ENCODE data around the gene LTBP1. TPM values are rescaled to one million over a fixed set of nuclear protein-coding genes. Genes with fewer than 3 reads are reported as not detected.

The LTBP1 gene
- total and polyA plus RNA-seq, 12 donors, result 6.2 to 47.2 (median 15.5) TPM

- no peaks in the 10 kb centered on the region for H3K27me3 ChIP-seq
- peak overlapping the region in 3 of 5 donors; percentile 6 to 41 (median 23) for H3K27ac ChIP-seq
- intact Hi-C loops (cut with DNase I), result no loop called here
- DNase-seq, result peak; percentile 88 to 96 (median 93)
- H3K4me3 ChIP-seq, result no peak overlapping the region
- TF ChIP-seq POLR2A (IDR thresholded peaks at IDR 0.05) (no peak), CTCF (IDR thresholded peaks at IDR 0.05) (no peak)
- WGBS, 4 donors, result 18 to 26% (median 22%) methylated on average over 6 of the region's 6 CpGs
- H3K9me3 ChIP-seq (replicated peaks in 1 of 3), result no peaks in the 10 kb centered on the region
- no peaks in the 10 kb centered on the region for H3K36me3 ChIP-seq (replicated peaks in 1 of 2)
- peaks cover 5 to 9% of the 10 kb centered on the region in 2 donors for H3K4me1 ChIP-seq (replicated peaks in 1 of 2)
Observed at GRCh38 chr2:33340280-33340679, 393.5 kb downstream of the LTBP1 start.

DNA sequence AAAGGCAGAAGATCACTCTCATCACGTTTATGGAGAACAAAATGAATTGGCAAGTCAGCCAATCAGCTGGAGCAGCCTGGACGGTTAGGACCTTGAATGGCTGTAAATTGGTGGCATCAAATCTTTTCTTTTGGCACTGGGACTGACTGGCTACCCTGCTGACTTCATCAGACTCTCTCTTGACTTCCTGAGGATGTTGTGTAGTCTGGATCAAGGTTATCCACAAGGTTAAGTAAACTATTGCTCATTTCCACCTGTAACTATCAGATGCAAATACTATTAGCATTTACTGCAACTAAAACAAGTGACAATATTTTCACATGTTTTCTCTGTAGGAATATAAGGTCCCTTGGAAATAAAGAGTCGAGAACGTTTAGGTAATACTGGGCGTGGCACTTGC lies 395.4 kb downstream of the LTBP1 start:
- intact Hi-C loops (cut with DNase I), result no loop called here

DNA sequence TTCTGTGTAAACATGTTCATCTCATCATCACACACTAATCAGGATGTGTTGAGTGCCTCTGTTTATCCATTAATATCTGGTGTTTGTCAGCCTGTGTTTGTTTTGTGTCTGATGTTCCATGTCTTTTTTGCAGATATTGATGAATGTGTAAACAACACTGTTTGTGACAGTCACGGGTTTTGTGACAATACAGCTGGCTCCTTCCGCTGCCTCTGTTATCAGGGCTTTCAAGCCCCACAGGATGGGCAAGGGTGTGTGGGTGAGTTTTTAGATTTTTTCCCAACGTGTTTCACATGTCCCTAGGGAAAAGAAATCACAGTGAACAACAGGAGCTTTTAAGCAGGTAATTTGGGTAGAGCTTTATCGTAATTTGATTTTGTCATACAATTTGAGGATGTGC lies 396.0 kb downstream of the LTBP1 start:
- peak overlapping the region in 1 of 5 donors; percentile 36 for H3K27ac ChIP-seq
- TF ChIP-seq CTCF (IDR thresholded peaks at IDR 0.05) (no peak), POLR2A (IDR thresholded peaks at IDR 0.05) (no peak)
- no peaks in the 10 kb centered on the region for H3K36me3 ChIP-seq (replicated peaks in 1 of 2)
- no peaks in the 10 kb centered on the region for H3K27me3 ChIP-seq
- DNase-seq, result peak in 1 of 7 donors; percentile 12
- no peak overlapping the region for H3K4me3 ChIP-seq
- H3K4me1 ChIP-seq (replicated peaks in 1 of 2), result peaks cover 5 to 9% of the 10 kb centered on the region in 2 donors
- intact Hi-C loops (cut with DNase I), result no loop called here
- no peaks in the 10 kb centered on the region for H3K9me3 ChIP-seq (replicated peaks in 1 of 3)
- WGBS, 4 donors, result 64 to 72% (median 69%) methylated on average over 4 of the region's 4 CpGs

More for the DNA sequence above, 395.4 kb downstream of the LTBP1 start:
- Histone ChIP-seq H3K36me3 (replicated peaks in 1 of 2) (no peaks in the 10 kb centered on the region), H3K4me1 (replicated peaks in 1 of 2) (peaks cover 5 to 9% of the 10 kb centered on the region in 2 donors), H3K9me3 (replicated peaks in 1 of 3) (no peaks in the 10 kb centered on the region), H3K4me3 (no peak overlapping the region), H3K27me3 (no peaks in the 10 kb centered on the region), H3K27ac (peak overlapping the region in 1 of 5 donors; percentile 36)
- no peak for TF ChIP-seq POLR2A (IDR thresholded peaks at IDR 0.05)
- TF ChIP-seq CTCF (IDR thresholded peaks at IDR 0.05), result no peak
- peak in 2 of 7 donors; percentile 28 to 45 for DNase-seq
- WGBS, 4 donors, result 44 to 50% (median 45%) methylated on average over 5 of the region's 5 CpGs

- intact Hi-C loops (cut with DNase I), result no loop called here
- TF ChIP-seq POLR2A (IDR thresholded peaks at IDR 0.05), result no peak
- TF ChIP-seq CTCF (IDR thresholded peaks at IDR 0.05), result no peak
- no peak for DNase-seq
- Histone ChIP-seq H3K27ac (no peak overlapping the region), H3K4me1 (replicated peaks in 1 of 2) (peaks cover 5 to 9% of the 10 kb centered on the region in 2 donors), H3K9me3 (replicated peaks in 1 of 3) (no peaks in the 10 kb centered on the region), H3K4me3 (no peak overlapping the region), H3K36me3 (replicated peaks in 1 of 2) (no peaks in the 10 kb centered on the region), H3K27me3 (no peaks in the 10 kb centered on the region)
- 86 to 92% (median 90%) methylated on average over 3 of the region's 3 CpGs for WGBS, 4 donors
Observed at GRCh38 chr2:33343387-33343895, 396.7 kb downstream of the LTBP1 start.

Data from adrenal gland (tissue), 12 donors.